Psoas muscle (tissue), 8 donors: ENCODE data around the gene C16orf74. TPM values are rescaled to one million over a fixed set of nuclear protein-coding genes. Genes with fewer than 3 reads are reported as not detected.
A peak's percentile ranks its signal among the peaks of the same experiment; 100 is the strongest.

Experiments
- ATAC-seq, 4 donors: fragments of 200-7000 bp; cut with Tn5 transposase; one replicate each; pipeline ENCODE4 v1.9.1; 2020; ENCODE audit warnings: moderate library complexity in 3 of 4, mild to moderate bottlenecking in 2 of 4
- DNase-seq, 2 donors: peaks; one replicate each; pipeline ENCODE4 v3.0.0-alpha.2; 2020
- H3K27ac ChIP-seq: fragments of 200-600 bp; one replicate; pipeline ENCODE4 v1.8.0; 2022
- H3K27me3 ChIP-seq, 3 donors: fragments of 200-600 bp in 1 of 3; one replicate each; pipeline versions ENCODE4 v1.6.1 to v1.8.0; 2013 to 2022; ENCODE audit warnings: low read length in 2 of 3, mild to moderate bottlenecking in 2 of 3, moderate library complexity in 1 of 3; ENCODE audit not compliant: insufficient read depth in 3 of 3
- H3K36me3 ChIP-seq, 2 donors: fragments of 200-600 bp in 1 of 2; one replicate each; pipeline versions ENCODE4 v1.6.1 to v1.8.0; 2013 to 2022; ENCODE audit warnings: low read depth in 1 of 2, mild to moderate bottlenecking in 1 of 2, moderate library complexity in 1 of 2; ENCODE audit not compliant: insufficient read depth in 1 of 2
- H3K4me1 ChIP-seq: fragments of 200-600 bp; one replicate; pipeline ENCODE4 v1.8.0; 2022
- H3K4me3 ChIP-seq: fragments of 200-600 bp; one replicate; pipeline ENCODE4 v1.8.0; 2022; ENCODE audit warnings: mild to moderate bottlenecking
- H3K9me3 ChIP-seq: fragments of 200-600 bp; one replicate; pipeline ENCODE4 v1.8.0; 2022
- WGBS, 3 donors: extraction: QIAGEN DNeasy Blood & Tissue Kit; methylation state at CpG; one replicate each; pipeline versions ENCODE4 v1.1.6 to v1.1.7; 2013; 5-methylcytosine and 5-hydroxymethylcytosine counted together
- intact Hi-C, 2 donors: fragments of 100-400 bp; cut with DNase I; formaldehyde crosslinking; loops; one replicate each; pipeline versions ENCODE4 v1.11.0 to v1.14.2; 2022
- polyA plus RNA-seq, 3 donors: library from polyadenylated mRNA; stranded (reverse); fragments of 200-250 nt; gene quantifications; one replicate each; pipeline ENCODE4 v1.2.3, GENCODE V29; 2013
- total RNA-seq, 4 donors: library from RNA; stranded (reverse); fragmentation: NEBNext Ultra II Directional in 2 of 4; extraction: Animal tissue kit (Norgen Biotek cat#: 25700) in 2 of 4; gene quantifications; one replicate each; pipeline versions ENCODE4 v1.2.1 to v1.2.4, GENCODE V29; 2021 to 2023
- TF ChIP-seq, protein P1 (sequence below): fragments of 200-600 bp; IDR thresholded peaks from one replicate; pipeline ENCODE4 v1.8.0; 2022; ENCODE audit warnings: antibody characterized with exemption
- donor health status: healthy with polysubstance abuse.
- donor health status: DM: no; HTN: no; CAD: no; lungs with moderate emphysema.
- donor health status: Bipolar disorder and iron deficiency.
- donor health status: healthy.
- donor health status: DM: yes; HTN: yes; CAD: no.
- donor health status: DM: no; HTN: no; CAD: no.
- donor health status: DM: no; HTN: no; CAD: no.
- donor health status: DM: yes; HTN: yes; CAD: no.

Gene C16orf74
- total and polyA plus RNA-seq, 7 donors, result 0.13 to 3.8 (median 0.24) TPM; not detected in 2

DNA sequence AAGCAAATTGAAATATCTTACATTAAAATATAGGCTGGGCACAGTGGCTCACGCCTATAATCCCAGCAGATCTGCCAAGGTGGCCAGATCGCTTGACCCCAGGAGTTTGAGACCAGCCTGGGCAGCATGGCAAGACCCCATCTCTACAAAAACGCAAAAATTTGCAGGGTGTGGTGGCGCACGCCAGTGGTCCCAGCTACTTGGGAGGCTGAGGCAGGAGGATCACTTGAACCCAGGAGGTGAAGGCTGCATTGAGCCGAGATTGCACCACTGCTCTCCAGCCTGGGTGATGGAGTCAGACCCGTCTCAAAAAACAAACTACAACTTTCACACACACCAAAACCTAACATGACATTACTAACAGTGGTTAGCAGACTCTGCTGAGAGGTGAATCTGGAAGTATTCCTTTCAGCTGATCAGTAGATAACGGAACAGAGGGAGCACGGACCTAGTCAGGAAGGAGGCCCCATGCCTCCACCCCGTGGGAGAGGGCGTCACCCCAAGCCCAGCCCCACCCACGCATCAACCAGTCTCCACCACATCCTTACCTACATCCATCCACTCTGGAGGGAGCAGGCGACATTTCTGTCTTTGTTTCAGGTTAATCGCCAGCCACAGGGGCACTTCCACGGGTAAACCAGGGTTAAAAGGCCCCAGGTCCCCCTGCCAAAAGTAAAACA, 63.8 kb downstream of the C16orf74 start:
- no peak overlapping the region for H3K4me3 ChIP-seq
- TF ChIP-seq, protein P1, sequence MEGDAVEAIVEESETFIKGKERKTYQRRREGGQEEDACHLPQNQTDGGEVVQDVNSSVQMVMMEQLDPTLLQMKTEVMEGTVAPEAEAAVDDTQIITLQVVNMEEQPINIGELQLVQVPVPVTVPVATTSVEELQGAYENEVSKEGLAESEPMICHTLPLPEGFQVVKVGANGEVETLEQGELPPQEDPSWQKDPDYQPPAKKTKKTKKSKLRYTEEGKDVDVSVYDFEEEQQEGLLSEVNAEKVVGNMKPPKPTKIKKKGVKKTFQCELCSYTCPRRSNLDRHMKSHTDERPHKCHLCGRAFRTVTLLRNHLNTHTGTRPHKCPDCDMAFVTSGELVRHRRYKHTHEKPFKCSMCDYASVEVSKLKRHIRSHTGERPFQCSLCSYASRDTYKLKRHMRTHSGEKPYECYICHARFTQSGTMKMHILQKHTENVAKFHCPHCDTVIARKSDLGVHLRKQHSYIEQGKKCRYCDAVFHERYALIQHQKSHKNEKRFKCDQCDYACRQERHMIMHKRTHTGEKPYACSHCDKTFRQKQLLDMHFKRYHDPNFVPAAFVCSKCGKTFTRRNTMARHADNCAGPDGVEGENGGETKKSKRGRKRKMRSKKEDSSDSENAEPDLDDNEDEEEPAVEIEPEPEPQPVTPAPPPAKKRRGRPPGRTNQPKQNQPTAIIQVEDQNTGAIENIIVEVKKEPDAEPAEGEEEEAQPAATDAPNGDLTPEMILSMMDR, result no peak
- peaks cover 11% of the 10 kb centered on the region for H3K4me1 ChIP-seq
- no peaks in the 10 kb centered on the region for H3K9me3 ChIP-seq
- 90 to 91% (median 90%) methylated on average over 15 of the region's 15 CpGs for WGBS, 3 donors
- intact Hi-C loops, result no loop called here
- H3K36me3 ChIP-seq, result no peaks in the 10 kb centered on the region
- no peak for ATAC-seq
- no peaks in the 10 kb centered on the region for H3K27me3 ChIP-seq
- no peak for DNase-seq
- no peak overlapping the region for H3K27ac ChIP-seq

DNA sequence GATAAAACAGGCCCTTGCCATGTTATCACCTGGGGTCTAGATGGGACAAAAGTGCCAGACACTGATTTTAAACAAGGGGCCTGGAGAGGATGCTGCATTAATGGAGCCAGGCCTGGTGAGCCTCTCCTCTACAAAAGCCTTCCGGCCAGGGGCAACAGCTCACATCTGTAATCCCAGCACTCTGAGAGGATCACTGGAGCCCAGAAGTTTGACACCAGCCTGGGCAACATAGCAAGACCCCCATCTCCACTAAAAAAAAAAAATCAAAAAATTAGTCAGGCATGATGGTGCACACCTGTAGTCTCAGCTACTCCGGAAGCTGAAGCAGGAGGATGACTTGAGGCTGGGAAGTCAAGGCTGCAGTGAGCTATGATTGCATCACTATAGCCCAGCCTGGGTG, 65.6 kb downstream of the C16orf74 start:
- TF ChIP-seq, protein P1, result no peak
- intact Hi-C loops, result no loop called here
- H3K4me3 ChIP-seq, result no peak overlapping the region
- 88 to 98% (median 98%) methylated on average over 2 of the region's 2 CpGs for WGBS, 3 donors
- no peak overlapping the region for H3K27ac ChIP-seq
- DNase-seq, result no peak
- peaks cover 11% of the 10 kb centered on the region for H3K4me1 ChIP-seq
- no peaks in the 10 kb centered on the region for H3K36me3 ChIP-seq
- H3K27me3 ChIP-seq, result no peaks in the 10 kb centered on the region
- no peaks in the 10 kb centered on the region for H3K9me3 ChIP-seq
- ATAC-seq, result no peak

DNA sequence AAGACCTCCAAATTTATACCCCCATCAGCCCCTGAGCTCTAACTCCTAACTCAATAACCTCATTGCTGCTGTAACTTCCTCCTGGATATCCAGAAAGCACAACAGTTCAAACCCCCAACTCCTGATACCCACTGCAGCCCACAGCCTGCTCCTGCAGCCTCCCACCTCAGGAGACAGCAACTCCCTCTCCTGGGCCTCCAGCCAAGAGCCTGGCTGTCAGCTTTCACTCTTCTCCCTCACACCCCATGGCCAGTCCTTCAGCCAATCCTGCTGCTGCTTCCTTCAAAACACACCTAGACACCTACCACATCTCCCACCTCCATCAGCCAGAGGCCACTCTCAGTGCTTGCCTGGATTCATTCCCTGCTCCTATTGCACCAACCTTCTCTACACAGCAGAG, 67.5 kb downstream of the C16orf74 start:
- no peak overlapping the region for H3K4me3 ChIP-seq
- intact Hi-C loops, result no loop called here
- TF ChIP-seq, protein P1, result no peak
- H3K4me1 ChIP-seq, result peaks cover 11% of the 10 kb centered on the region
- ATAC-seq, result peak in 1 of 4 donors; percentile 41
- DNase-seq, result no peak
- H3K27me3 ChIP-seq, result no peaks in the 10 kb centered on the region
- peaks cover 0 to 5% of the 10 kb centered on the region in 2 donors for H3K36me3 ChIP-seq
- H3K27ac ChIP-seq, result no peak overlapping the region
- no peaks in the 10 kb centered on the region for H3K9me3 ChIP-seq

DNA sequence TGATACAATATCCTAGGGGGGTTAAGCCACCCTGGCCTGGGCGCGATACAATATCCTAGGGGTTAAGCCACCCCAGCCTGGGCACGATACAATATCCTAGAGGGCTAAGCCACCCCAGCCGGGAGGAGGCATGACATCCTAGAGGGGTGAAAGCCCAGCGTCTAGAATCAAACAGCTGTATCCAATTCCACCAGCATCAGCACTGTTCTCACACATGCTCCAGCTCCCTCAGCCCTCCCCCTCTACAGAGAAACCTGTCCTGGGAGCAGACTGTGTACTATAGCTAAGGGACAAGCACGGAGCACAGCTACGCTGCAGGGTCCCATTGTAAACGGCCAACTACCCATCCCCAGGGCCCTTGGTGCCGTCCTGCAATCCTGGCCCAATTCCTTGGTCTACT, 68.4 kb downstream of the C16orf74 start:
- DNase-seq (no peak), ATAC-seq (peak; percentile 50 to 89 (median 78))
- Histone ChIP-seq H3K4me1 (peaks cover 11% of the 10 kb centered on the region), H3K4me3 (no peak overlapping the region), H3K27me3 (no peaks in the 10 kb centered on the region), H3K27ac (peak overlapping the region; percentile 30), H3K36me3 (peaks cover 0 to 9% of the 10 kb centered on the region in 2 donors), H3K9me3 (no peaks in the 10 kb centered on the region)
- TF ChIP-seq, protein P1, result no peak
- intact Hi-C loops, result no loop called here
- 36 to 69% (median 41%) methylated on average over 9 of the region's 9 CpGs for WGBS, 3 donors

DNA sequence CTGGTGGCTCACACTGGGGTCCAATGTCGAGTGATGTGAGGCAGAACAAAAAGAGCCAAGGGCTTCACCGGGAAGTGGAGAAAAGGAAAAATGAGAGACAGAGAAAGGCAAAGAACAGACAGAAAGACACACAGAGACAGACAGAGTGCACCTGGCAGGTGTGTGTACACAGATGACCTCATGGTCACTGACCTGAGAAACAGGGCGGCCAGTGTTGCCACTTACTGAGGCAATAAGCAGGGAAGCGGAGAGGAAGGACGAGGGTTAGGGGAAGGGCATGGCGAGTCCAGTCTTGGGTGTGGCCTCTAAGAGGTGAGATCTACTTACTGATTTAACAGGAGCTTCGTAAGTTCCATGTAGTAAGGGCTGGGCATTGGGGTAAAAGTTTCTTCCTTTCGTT, 69.6 kb downstream of the C16orf74 start:
- no peaks in the 10 kb centered on the region for H3K27me3 ChIP-seq
- intact Hi-C loops, result no loop called here
- peaks cover 11% of the 10 kb centered on the region for H3K4me1 ChIP-seq
- ATAC-seq, result no peak
- peaks cover 0 to 19% of the 10 kb centered on the region in 2 donors for H3K36me3 ChIP-seq
- WGBS, 3 donors, result 86 to 90% (median 88%) methylated on average over 8 of the region's 8 CpGs
- no peak overlapping the region for H3K4me3 ChIP-seq
- no peak overlapping the region for H3K27ac ChIP-seq
- H3K9me3 ChIP-seq, result no peaks in the 10 kb centered on the region
- TF ChIP-seq, protein P1, result no peak
- DNase-seq, result no peak
